ENCODE results near the gene FAM53A.

- TF ChIP-seq SUZ12 (IDR thresholded peaks at IDR 0.05) (no peak), FOXA1 (IDR thresholded peaks at IDR 0.05) (no peak), L3MBTL2 (conservative IDR thresholded peaks at IDR 0.05) (no peak), FOXK2 (IDR thresholded peaks at IDR 0.05) (no peak), ELF4 (IDR thresholded peaks at IDR 0.05) (no peak), BHLHE40 (IDR thresholded peaks at IDR 0.05; ENCODE audit: borderline replicate concordance) (no peak)
- TF ChIP-seq, protein P1, sequence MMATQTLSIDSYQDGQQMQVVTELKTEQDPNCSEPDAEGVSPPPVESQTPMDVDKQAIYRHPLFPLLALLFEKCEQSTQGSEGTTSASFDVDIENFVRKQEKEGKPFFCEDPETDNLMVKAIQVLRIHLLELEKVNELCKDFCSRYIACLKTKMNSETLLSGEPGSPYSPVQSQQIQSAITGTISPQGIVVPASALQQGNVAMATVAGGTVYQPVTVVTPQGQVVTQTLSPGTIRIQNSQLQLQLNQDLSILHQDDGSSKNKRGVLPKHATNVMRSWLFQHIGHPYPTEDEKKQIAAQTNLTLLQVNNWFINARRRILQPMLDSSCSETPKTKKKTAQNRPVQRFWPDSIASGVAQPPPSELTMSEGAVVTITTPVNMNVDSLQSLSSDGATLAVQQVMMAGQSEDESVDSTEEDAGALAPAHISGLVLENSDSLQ (IDR thresholded peaks at IDR 0.05) = no peak
Observed at GRCh38 chr4:1600211-1600780, 83.8 kb downstream of the FAM53A start.
